ENCODE data around the gene ERAL1. TPM values are rescaled to one million over a fixed set of nuclear protein-coding genes. Genes with fewer than 3 reads are reported as not detected.

The ERAL1 gene
- total and polyA plus RNA-seq, 2 of the 4 experiments (the other 2 are of a cell fraction) = 34.1 to 62.3 TPM

- H3K9me3 ChIP-seq (ENCODE audit: control insufficient read depth, insufficient read depth, low read length) = no peaks in the 10 kb centered on the region
- peaks cover 69% of the 10 kb centered on the region for H3K36me3 ChIP-seq (ENCODE audit: control insufficient read depth, insufficient read depth, low read length)
- H3K56ac ChIP-seq (ENCODE audit: extremely low read depth, insufficient read depth, low read length) = no peak overlapping the region
- H2BK20ac ChIP-seq (ENCODE audit: low read depth, low read length) = no peak overlapping the region
- no peak overlapping the region for H3K9ac ChIP-seq (ENCODE audit: low read depth, low read length)
- H3K4me1 ChIP-seq (ENCODE audit: control insufficient read depth, insufficient read depth, low read length) = peaks cover 20% of the 10 kb centered on the region
- H2BK5ac ChIP-seq (ENCODE audit: low read depth, low read length, poor library complexity, severe bottlenecking) = peak overlapping the region; percentile 6
- H3K79me1 ChIP-seq (ENCODE audit: low read depth in 1 of 2, low read length in 2 of 2) = peaks cover 11 to 49% of the 10 kb centered on the region in 2 experiments; a peak in 3 of 4 replicates
- H3K18ac ChIP-seq (ENCODE audit: low read depth, low read length) = peak overlapping the region; percentile 59
- H3K4me3 ChIP-seq (ENCODE audit: insufficient read depth, low read depth, low read length) = no peak overlapping the region
- POLR2A ChIA-PET (ENCODE audit: unreplicated experiment) = no interaction called here
- peak overlapping the region; percentile 22; the same call in 1 of the 2 replicates for H3K4ac ChIP-seq (ENCODE audit: low read depth, low read length)
- no peak overlapping the region for H2AFZ ChIP-seq (replicated peaks; ENCODE audit: low read length, poor library complexity)
- H2AK9ac ChIP-seq (replicated peaks; ENCODE audit: low read depth, low read length, poor library complexity) = no peak overlapping the region
- CTCF ChIA-PET = interaction anchor here (1.0 to 2.7 kb wide), 5 partner anchors 9 to 182 kb away, joined by 3 to 15 read pairs (median 3); partner anchors contain the start of gene TLCD1
- H3K27me3 ChIP-seq (ENCODE audit: control insufficient read depth, insufficient read depth, low read length) = no peaks in the 10 kb centered on the region
- H3K9me1 ChIP-seq (ENCODE audit: insufficient read depth, low read length) = peaks cover 10% of the 10 kb centered on the region
- no peak for TF ChIP-seq ELK1 (IDR thresholded peaks at IDR 0.05; ENCODE audit: borderline replicate concordance, low read depth, low read length)
- TF ChIP-seq FOS (IDR thresholded peaks at IDR 0.05; ENCODE audit: low read depth, low read length) = peak; percentile 89
- peak; percentile 10; the same call in 1 of the 2 replicates for TF ChIP-seq BHLHE40 (IDR thresholded peaks at IDR 0.05; ENCODE audit: low read depth, low read length)
- H3K27ac ChIP-seq (ENCODE audit: insufficient read depth, low read length) = peak overlapping the region; percentile 87; the same call in 1 of the 2 replicates
- H2AK5ac ChIP-seq (ENCODE audit: low read depth, low read length) = peak overlapping the region; percentile 60; the same call in 1 of the 2 replicates
- H4K5ac ChIP-seq (ENCODE audit: low read depth, low read length) = peak overlapping the region; percentile 54
- H4K91ac ChIP-seq (ENCODE audit: insufficient read depth, low read depth, low read length) = no peak overlapping the region
- H4K20me1 ChIP-seq (ENCODE audit: insufficient read depth, low read length) = peaks cover 45% of the 10 kb centered on the region; the same call in 1 of the 2 replicates
- in situ Hi-C loops (cut with MboI; ENCODE audit: low sequenced_read_pairs) = no loop called here
- WGBS, 2 experiments (ENCODE audit: extremely low coverage in 2 of 2, insufficient read length in 1 of 2) = 0% methylated on average over 1 of the region's 6 CpGs; no CpG with 5 or more reads in 1 of the 2 experiments
- peak overlapping the region; percentile 22; the same call in 1 of the 3 replicates for H2BK15ac ChIP-seq (ENCODE audit: low read depth, low read length)
- H3K14ac ChIP-seq (replicated peaks; ENCODE audit: low read depth, low read length) = no peak overlapping the region
- H3K23ac ChIP-seq (ENCODE audit: low read depth, low read length) = no peak overlapping the region
- peak; percentile 91 for DNase-seq
- ATAC-seq (ENCODE audit: low read depth) = peak; percentile 90
- peak overlapping the region; percentile 12; the same call in 1 of the 2 replicates for H2BK120ac ChIP-seq (ENCODE audit: low read depth, low read length)
- H3K4me2 ChIP-seq (ENCODE audit: low read depth, low read length) = peak overlapping the region; percentile 52
- intact Hi-C loops (cut with micrococcal nuclease) = loop anchor here (5.0 kb wide), 1 partner anchor 39 kb away; no protein-coding TSS in a partner anchor
- dilution Hi-C loops (cut with HindIII; ENCODE audit: low sequenced_read_pairs, unreplicated experiment) = no loop called here
- BruUV-seq (replicated peaks) = no TSS peak
- peak overlapping the region in 1 of 2 experiments; percentile 12; a peak in 1 of 4 replicates for H4K8ac ChIP-seq (ENCODE audit: low read depth in 2 of 2, low read length in 2 of 2)
These were observed 53.9 kb downstream of the ERAL1 start for GRCh38 chr17:28908640-28909167.
